Liver (tissue), 9 donors: ENCODE results near the gene UBL3. TPM values are rescaled to one million over a fixed set of nuclear protein-coding genes. Genes with fewer than 3 reads are reported as not detected.

Experiments used
- DNase-seq: peaks from one replicate; pipeline ENCODE4 v3.0.0-alpha.2; 2017; ENCODE audit warnings: low spot score
- H3K27ac ChIP-seq, 2 donors: one replicate each; pipeline ENCODE4 v1.7.0; 2013; ENCODE audit warnings: inconsistent platforms in 2 of 2, low read length in 2 of 2, control low read depth in 1 of 2, low read depth in 1 of 2, mild to moderate bottlenecking in 1 of 2
- H3K27me3 ChIP-seq, 4 donors: one replicate each; pipeline versions ENCODE4 v1.6.1 to v1.7.0; 2013; ENCODE audit warnings: low read length in 3 of 4, inconsistent platforms in 1 of 4, mild to moderate bottlenecking in 1 of 4, moderate library complexity in 1 of 4; ENCODE audit not compliant: control insufficient read depth in 4 of 4, insufficient read depth in 4 of 4
- H3K36me3 ChIP-seq, 4 donors: one replicate each; pipeline versions ENCODE4 v1.6.1 to v1.7.0; 2013; ENCODE audit warnings: low read length in 3 of 4, mild to moderate bottlenecking in 3 of 4, low read depth in 1 of 4, moderate library complexity in 1 of 4; ENCODE audit not compliant: control insufficient read depth in 4 of 4, insufficient read depth in 3 of 4
- H3K4me1 ChIP-seq, 4 donors: one replicate each; pipeline versions ENCODE4 v1.6.1 to v1.7.0; 2013; ENCODE audit warnings: low read length in 3 of 4, mild to moderate bottlenecking in 3 of 4, moderate library complexity in 1 of 4; ENCODE audit not compliant: control insufficient read depth in 4 of 4, insufficient read depth in 4 of 4
- H3K4me3 ChIP-seq, 3 donors: one replicate each; pipeline versions ENCODE4 v1.6.1 to v1.7.0; 2013; ENCODE audit warnings: low read length in 3 of 3, control low read depth in 1 of 3, low read depth in 1 of 3, mild to moderate bottlenecking in 1 of 3
- H3K9ac ChIP-seq, 2 donors: one replicate each; pipeline ENCODE4 v1.7.0; 2013; ENCODE audit warnings: low read length in 2 of 2, mild to moderate bottlenecking in 2 of 2, moderate library complexity in 2 of 2, control low read depth in 1 of 2, low read depth in 1 of 2
- H3K9me3 ChIP-seq, 4 donors: one replicate each; pipeline versions ENCODE4 v1.6.1 to v1.7.0; 2013; ENCODE audit warnings: low read length in 3 of 4; ENCODE audit not compliant: control insufficient read depth in 4 of 4
- ATF3 ChIP-seq: IDR thresholded peaks from 2 replicates; pipeline ENCODE4 v1.6.1; 2016; ENCODE audit warnings: antibody characterized with exemption
- FOXA1 ChIP-seq: IDR thresholded peaks from 2 replicates; pipeline ENCODE4 v1.6.1; 2016; ENCODE audit warnings: antibody characterized with exemption
- FOXA2 ChIP-seq: IDR thresholded peaks from 2 replicates; pipeline ENCODE4 v1.6.1; 2016; ENCODE audit warnings: antibody characterized with exemption
- GABPA ChIP-seq, 2 donors: IDR thresholded peaks in 1 of 2; conservative IDR thresholded peaks in 1 of 2; 2 replicates each; pipeline ENCODE4 v1.6.1; 2016; ENCODE audit warnings: antibody characterized with exemption in 2 of 2, mild to moderate bottlenecking in 1 of 2, moderate library complexity in 1 of 2
- HNF4G ChIP-seq: IDR thresholded peaks from 2 replicates; pipeline ENCODE4 v1.6.1; 2016; ENCODE audit warnings: antibody characterized with exemption
- JUND ChIP-seq, 2 donors: IDR thresholded peaks; 2 replicates each; pipeline ENCODE4 v1.6.1; 2016; ENCODE audit warnings: antibody characterized with exemption in 2 of 2
- NR2F2 ChIP-seq: IDR thresholded peaks from 2 replicates; pipeline ENCODE4 v1.6.1; 2016; ENCODE audit warnings: antibody characterized with exemption
- RAD21 ChIP-seq, 2 donors: IDR thresholded peaks; 2 replicates each; pipeline ENCODE4 v1.6.1; 2016; ENCODE audit warnings: antibody characterized with exemption in 2 of 2, mild to moderate bottlenecking in 2 of 2
- TAF1 ChIP-seq: conservative IDR thresholded peaks from 2 replicates; pipeline ENCODE4 v1.6.1; 2016; ENCODE audit warnings: antibody characterized with exemption, mild to moderate bottlenecking
- YY1 ChIP-seq: IDR thresholded peaks from 2 replicates; pipeline ENCODE4 v1.6.1; 2016; ENCODE audit warnings: antibody characterized with exemption, mild to moderate bottlenecking
- ZBTB33 ChIP-seq: IDR thresholded peaks from 2 replicates; pipeline ENCODE4 v1.6.1; 2016; ENCODE audit warnings: antibody characterized with exemption
- WGBS: extraction: QIAGEN DNeasy Blood & Tissue Kit; methylation state at CpG from one replicate; pipeline ENCODE4 v1.1.7; 2013; 5-methylcytosine and 5-hydroxymethylcytosine counted together
- polyA plus RNA-seq, 2 donors: library from polyadenylated mRNA; stranded (reverse) in 1 of 2; unstranded in 1 of 2; fragments of 200-250 nt in 1 of 2; fragments of >200 nt in 1 of 2; fragmentation: Nextera tagmentation in 1 of 2; extraction: Ambion mirVana in 1 of 2; gene quantifications; one replicate each; pipeline versions ENCODE4 v1.2.1 to v1.2.3, GENCODE V29; 2013 to 2015
- total RNA-seq, 2 donors: library from RNA; depleted of rRNA; stranded (reverse); fragments of >200 nt; gene quantifications; one replicate each; pipeline ENCODE4 v1.2.3, GENCODE V29; 2014
- TF ChIP-seq, protein P1 (sequence below): IDR thresholded peaks from 2 replicates; pipeline ENCODE4 v1.6.1; 2016; ENCODE audit warnings: antibody characterized with exemption, mild to moderate bottlenecking
- TF ChIP-seq, protein P2 (sequence below): fragments of 150-350 bp; IDR thresholded peaks from 2 replicates; pipeline ENCODE4 v1.5.1; 2017; ENCODE audit warnings: improper control_type of control experiment, low read depth, low read length; ENCODE audit not compliant: missing input control
- TF ChIP-seq, protein P3 (sequence below): IDR thresholded peaks from 2 replicates; pipeline ENCODE4 v1.6.1; 2016; ENCODE audit warnings: antibody characterized with exemption
- donor health status: healthy.
- donor health status: healthy.
- donor health status: healthy.
- donor health status: healthy.
- donor health status: healthy.

The UBL3 gene
- total and polyA plus RNA-seq, 4 donors = 13.9 to 21.3 (median 15.9) TPM

DNA sequence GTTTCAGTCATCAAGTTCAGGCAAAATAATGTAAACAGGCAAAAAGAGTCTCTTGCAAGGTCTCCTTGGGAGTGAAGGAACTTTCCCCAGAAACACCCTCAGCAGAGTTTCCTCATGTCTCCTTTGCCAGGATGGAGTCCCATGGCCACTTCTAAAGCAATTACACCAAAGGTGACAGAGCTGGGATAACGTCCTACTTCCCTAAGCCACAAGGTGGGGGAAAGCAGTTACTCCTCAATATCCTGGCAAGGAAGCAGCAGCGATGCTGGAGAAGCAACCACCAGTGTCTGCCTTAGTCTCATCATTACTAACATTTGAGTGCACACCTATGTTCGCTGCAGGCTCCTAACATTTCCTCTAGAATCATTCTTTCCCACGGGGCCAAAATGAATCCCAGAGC lies 88.6 kb downstream of the UBL3 start:
- peaks cover 1 to 7% (median 6%) of the 10 kb centered on the region in 4 donors for H3K36me3 ChIP-seq
- no peaks in the 10 kb centered on the region for H3K4me1 ChIP-seq
- no peak overlapping the region for H3K4me3 ChIP-seq
- H3K9me3 ChIP-seq = peaks cover 0 to 11% (median 0%) of the 10 kb centered on the region in 4 donors
- H3K27me3 ChIP-seq = no peaks in the 10 kb centered on the region
- no peak for DNase-seq
- H3K9ac ChIP-seq = no peak overlapping the region
- TF ChIP-seq ZBTB33 (no peak), GABPA (IDR thresholded peaks at IDR 0.05 in 1 of 2, conservative IDR thresholded peaks at IDR 0.05 in 1 of 2) (no peak), RAD21 (IDR thresholded peaks at IDR 0.05) (no peak), FOXA2 (no peak), NR2F2 (no peak), ATF3 (no peak), FOXA1 (no peak), TAF1 (no peak), YY1 (no peak)
- TF ChIP-seq, protein P1, sequence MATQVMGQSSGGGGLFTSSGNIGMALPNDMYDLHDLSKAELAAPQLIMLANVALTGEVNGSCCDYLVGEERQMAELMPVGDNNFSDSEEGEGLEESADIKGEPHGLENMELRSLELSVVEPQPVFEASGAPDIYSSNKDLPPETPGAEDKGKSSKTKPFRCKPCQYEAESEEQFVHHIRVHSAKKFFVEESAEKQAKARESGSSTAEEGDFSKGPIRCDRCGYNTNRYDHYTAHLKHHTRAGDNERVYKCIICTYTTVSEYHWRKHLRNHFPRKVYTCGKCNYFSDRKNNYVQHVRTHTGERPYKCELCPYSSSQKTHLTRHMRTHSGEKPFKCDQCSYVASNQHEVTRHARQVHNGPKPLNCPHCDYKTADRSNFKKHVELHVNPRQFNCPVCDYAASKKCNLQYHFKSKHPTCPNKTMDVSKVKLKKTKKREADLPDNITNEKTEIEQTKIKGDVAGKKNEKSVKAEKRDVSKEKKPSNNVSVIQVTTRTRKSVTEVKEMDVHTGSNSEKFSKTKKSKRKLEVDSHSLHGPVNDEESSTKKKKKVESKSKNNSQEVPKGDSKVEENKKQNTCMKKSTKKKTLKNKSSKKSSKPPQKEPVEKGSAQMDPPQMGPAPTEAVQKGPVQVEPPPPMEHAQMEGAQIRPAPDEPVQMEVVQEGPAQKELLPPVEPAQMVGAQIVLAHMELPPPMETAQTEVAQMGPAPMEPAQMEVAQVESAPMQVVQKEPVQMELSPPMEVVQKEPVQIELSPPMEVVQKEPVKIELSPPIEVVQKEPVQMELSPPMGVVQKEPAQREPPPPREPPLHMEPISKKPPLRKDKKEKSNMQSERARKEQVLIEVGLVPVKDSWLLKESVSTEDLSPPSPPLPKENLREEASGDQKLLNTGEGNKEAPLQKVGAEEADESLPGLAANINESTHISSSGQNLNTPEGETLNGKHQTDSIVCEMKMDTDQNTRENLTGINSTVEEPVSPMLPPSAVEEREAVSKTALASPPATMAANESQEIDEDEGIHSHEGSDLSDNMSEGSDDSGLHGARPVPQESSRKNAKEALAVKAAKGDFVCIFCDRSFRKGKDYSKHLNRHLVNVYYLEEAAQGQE = no peak
- TF ChIP-seq, protein P2, sequence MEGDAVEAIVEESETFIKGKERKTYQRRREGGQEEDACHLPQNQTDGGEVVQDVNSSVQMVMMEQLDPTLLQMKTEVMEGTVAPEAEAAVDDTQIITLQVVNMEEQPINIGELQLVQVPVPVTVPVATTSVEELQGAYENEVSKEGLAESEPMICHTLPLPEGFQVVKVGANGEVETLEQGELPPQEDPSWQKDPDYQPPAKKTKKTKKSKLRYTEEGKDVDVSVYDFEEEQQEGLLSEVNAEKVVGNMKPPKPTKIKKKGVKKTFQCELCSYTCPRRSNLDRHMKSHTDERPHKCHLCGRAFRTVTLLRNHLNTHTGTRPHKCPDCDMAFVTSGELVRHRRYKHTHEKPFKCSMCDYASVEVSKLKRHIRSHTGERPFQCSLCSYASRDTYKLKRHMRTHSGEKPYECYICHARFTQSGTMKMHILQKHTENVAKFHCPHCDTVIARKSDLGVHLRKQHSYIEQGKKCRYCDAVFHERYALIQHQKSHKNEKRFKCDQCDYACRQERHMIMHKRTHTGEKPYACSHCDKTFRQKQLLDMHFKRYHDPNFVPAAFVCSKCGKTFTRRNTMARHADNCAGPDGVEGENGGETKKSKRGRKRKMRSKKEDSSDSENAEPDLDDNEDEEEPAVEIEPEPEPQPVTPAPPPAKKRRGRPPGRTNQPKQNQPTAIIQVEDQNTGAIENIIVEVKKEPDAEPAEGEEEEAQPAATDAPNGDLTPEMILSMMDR = no peak
- TF ChIP-seq, protein P3, sequence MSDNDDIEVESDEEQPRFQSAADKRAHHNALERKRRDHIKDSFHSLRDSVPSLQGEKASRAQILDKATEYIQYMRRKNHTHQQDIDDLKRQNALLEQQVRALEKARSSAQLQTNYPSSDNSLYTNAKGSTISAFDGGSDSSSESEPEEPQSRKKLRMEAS = no peak
- WGBS = 75% methylated on average over 4 of the region's 4 CpGs
- H3K27ac ChIP-seq = no peak overlapping the region

GRCh38 chr13:29761160-29761559 lies 89.3 kb downstream of the UBL3 start:
- TF ChIP-seq YY1 (no peak), HNF4G (no peak), FOXA1 (no peak), JUND (IDR thresholded peaks at IDR 0.05) (no peak)
- H3K4me1 ChIP-seq = no peaks in the 10 kb centered on the region
- H3K4me3 ChIP-seq = no peak overlapping the region
- H3K36me3 ChIP-seq = peaks cover 0 to 1% (median under 1%) of the 10 kb centered on the region in 4 donors
- no peak for DNase-seq
- 64% methylated on average over 3 of the region's 3 CpGs for WGBS
- H3K27me3 ChIP-seq = no peaks in the 10 kb centered on the region
- no peak overlapping the region for H3K27ac ChIP-seq
- peaks cover 0 to 11% (median 0%) of the 10 kb centered on the region in 4 donors for H3K9me3 ChIP-seq
- no peak overlapping the region for H3K9ac ChIP-seq
